Measurements from ENCODE around the gene DDIT4. TPM values are rescaled to one million over a fixed set of nuclear protein-coding genes. Genes with fewer than 3 reads are reported as not detected.
"Not testable (repeated sequence)": the region's sequence is repeated elsewhere in the genome, so short reads cannot be mapped to it uniquely, and the experiment has no call there.

The DDIT4 gene
- total and polyA plus RNA-seq, 9 of the 15 experiments (the other 6 are each of a cell fraction or from before 2014, with no cell fraction given) = 8.2 to 675 (median 159) TPM

DNA sequence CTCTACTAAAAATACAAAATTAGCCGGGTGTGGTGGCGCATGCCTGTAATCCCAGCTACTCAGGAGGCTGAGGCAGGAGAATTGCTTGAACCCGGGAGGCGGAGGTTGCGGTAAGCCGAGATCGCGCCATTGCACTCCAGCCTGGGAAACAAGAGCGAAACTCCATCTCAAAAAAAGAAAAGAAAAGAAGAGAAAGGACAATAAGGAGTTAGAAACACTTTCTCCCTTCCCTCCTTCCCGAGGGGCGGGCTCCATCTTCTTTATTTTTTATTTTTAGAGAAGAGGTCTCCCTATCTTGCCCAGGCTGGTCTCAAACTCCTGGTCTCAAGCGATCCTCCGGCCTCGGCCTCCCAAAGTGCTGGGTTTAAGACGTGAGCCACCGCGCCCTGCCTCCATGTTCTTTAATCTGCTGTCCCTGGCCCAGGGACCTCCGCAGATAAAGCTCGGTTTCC lies 23.1 kb downstream of the DDIT4 start (continued):
- TF ChIP-seq ZNF785 (CRISPR knock-in tag; IDR thresholded peaks at IDR 0.05) = peak; percentile 10; the same call in 1 of the 2 replicates
- TF ChIP-seq RHOXF2B (CRISPR knock-in tag; conservative IDR thresholded peaks at IDR 0.05) = peak; percentile 34; the same call in 1 of the 2 replicates
- 0 out of 2 replicates have a peak, but pooled peaks have one; percentile 51 for TF ChIP-seq ZNF57 (CRISPR knock-in tag; IDR thresholded peaks at IDR 0.05)
- TF ChIP-seq OTX1 (CRISPR knock-in tag; IDR thresholded peaks at IDR 0.05) = peak; percentile 31; the same call in 1 of the 2 replicates
- TF ChIP-seq BRCA1 (IDR thresholded peaks at IDR 0.05) = not testable (repeated sequence)
- TF ChIP-seq BRCA1 (CRISPR knock-in tag; IDR thresholded peaks at IDR 0.05) = 0 out of 2 replicates have a peak, but pooled peaks have one; percentile 27
- TF ChIP-seq HDGF (IDR thresholded peaks at IDR 0.05) = 0 out of 2 replicates have a peak, but pooled peaks have one; percentile 26
- 0 out of 2 replicates have a peak, but pooled peaks have one; percentile 69 for TF ChIP-seq NFRKB (IDR thresholded peaks at IDR 0.05; ENCODE audit: low read depth)
- TF ChIP-seq, protein P1, sequence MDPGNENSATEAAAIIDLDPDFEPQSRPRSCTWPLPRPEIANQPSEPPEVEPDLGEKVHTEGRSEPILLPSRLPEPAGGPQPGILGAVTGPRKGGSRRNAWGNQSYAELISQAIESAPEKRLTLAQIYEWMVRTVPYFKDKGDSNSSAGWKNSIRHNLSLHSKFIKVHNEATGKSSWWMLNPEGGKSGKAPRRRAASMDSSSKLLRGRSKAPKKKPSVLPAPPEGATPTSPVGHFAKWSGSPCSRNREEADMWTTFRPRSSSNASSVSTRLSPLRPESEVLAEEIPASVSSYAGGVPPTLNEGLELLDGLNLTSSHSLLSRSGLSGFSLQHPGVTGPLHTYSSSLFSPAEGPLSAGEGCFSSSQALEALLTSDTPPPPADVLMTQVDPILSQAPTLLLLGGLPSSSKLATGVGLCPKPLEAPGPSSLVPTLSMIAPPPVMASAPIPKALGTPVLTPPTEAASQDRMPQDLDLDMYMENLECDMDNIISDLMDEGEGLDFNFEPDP (CRISPR knock-in tag; IDR thresholded peaks at IDR 0.05) = 0 out of 2 replicates have a peak, but pooled peaks have one; percentile 26
- peak; percentile 62; the same call in 1 of the 2 replicates for TF ChIP-seq HMG20A (CRISPR knock-in tag; conservative IDR thresholded peaks at IDR 0.05)
- TF ChIP-seq ZNF79 (CRISPR knock-in tag; IDR thresholded peaks at IDR 0.05; ENCODE audit: low read depth) = 0 out of 2 replicates have a peak, but pooled peaks have one; percentile 30
- peak; percentile 51; the same call in 1 of the 2 replicates for TF ChIP-seq NFXL1 (CRISPR knock-in tag; IDR thresholded peaks at IDR 0.05)
- peak; percentile 83; the same call in 1 of the 2 replicates for TF ChIP-seq BACH1 (tag; IDR thresholded peaks at IDR 0.05)
